ENCODE data around the gene AKAIN1.

GRCh38 chr18:5137261-5137660, 59.8 kb downstream of the AKAIN1 start:
- TF ChIP-seq CTCF (conservative IDR thresholded peaks at IDR 0.05; ENCODE audit: low read depth in 2 of 2) (no peak), CREB1 (CRISPR knock-in tag; IDR thresholded peaks at IDR 0.05; ENCODE audit: low read depth) (no peak), EZH2 (IDR thresholded peaks at IDR 0.05; ENCODE audit: low read depth, unreplicated experiment) (no peak)

Data from GM23338 (cell line).